ENCODE measurements around the gene ULK3.

DNA sequence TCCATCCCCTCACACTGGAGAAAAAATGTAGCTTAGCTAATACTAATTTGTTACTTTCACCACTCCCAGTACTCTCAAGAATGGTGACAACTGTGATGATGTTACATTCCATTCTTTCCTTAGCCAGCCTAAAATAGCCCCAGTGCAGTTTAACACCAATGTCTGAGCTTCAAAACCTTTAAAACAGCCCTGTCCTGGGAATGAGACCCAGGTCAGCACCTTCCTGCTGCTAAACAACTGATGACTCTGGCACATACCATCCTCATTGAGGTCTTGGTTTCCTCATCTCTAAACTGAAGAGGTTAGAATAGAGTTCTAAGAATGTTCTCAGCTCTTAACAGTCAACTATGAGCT, 26.4 kb upstream of the ULK3 start:
- TF ChIP-seq ZNF747 (tag by site-specific recombination; IDR thresholded peaks at IDR 0.05) (no peak), ZBTB8A (tag by site-specific recombination; IDR thresholded peaks at IDR 0.05) (no peak), SETDB1 (IDR thresholded peaks at IDR 0.05; ENCODE audit: insufficient read length, low read length) (no peak)
- TF ChIP-seq, protein P1, sequence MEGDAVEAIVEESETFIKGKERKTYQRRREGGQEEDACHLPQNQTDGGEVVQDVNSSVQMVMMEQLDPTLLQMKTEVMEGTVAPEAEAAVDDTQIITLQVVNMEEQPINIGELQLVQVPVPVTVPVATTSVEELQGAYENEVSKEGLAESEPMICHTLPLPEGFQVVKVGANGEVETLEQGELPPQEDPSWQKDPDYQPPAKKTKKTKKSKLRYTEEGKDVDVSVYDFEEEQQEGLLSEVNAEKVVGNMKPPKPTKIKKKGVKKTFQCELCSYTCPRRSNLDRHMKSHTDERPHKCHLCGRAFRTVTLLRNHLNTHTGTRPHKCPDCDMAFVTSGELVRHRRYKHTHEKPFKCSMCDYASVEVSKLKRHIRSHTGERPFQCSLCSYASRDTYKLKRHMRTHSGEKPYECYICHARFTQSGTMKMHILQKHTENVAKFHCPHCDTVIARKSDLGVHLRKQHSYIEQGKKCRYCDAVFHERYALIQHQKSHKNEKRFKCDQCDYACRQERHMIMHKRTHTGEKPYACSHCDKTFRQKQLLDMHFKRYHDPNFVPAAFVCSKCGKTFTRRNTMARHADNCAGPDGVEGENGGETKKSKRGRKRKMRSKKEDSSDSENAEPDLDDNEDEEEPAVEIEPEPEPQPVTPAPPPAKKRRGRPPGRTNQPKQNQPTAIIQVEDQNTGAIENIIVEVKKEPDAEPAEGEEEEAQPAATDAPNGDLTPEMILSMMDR (tag by site-specific recombination; IDR thresholded peaks at IDR 0.05), result no peak
- TF ChIP-seq, protein P2, sequence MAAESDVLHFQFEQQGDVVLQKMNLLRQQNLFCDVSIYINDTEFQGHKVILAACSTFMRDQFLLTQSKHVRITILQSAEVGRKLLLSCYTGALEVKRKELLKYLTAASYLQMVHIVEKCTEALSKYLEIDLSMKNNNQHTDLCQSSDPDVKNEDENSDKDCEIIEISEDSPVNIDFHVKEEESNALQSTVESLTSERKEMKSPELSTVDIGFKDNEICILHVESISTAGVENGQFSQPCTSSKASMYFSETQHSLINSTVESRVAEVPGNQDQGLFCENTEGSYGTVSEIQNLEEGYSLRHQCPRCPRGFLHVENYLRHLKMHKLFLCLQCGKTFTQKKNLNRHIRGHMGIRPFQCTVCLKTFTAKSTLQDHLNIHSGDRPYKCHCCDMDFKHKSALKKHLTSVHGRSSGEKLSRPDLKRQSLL (tag by site-specific recombination; IDR thresholded peaks at IDR 0.05), result no peak
